H1 (cell line): Measurements from ENCODE around the gene AKR7A2. TPM values are rescaled to one million over a fixed set of nuclear protein-coding genes. Genes with fewer than 3 reads are reported as not detected.

Experiments
- CTCF ChIA-PET: fragments of 300-600 bp; sonication (Branson Sonifier 250); formaldehyde crosslinking; loops from one replicate; lab custom pipeline; 2021; ENCODE audit not compliant: partially characterized antibody; lab: Charles Lee
- POLR2A ChIA-PET: fragments of 300-600 bp; sonication (Branson Sonifier 250); formaldehyde crosslinking; loops from one replicate; lab custom pipeline; 2021; ENCODE audit warnings: inconsistent platforms; ENCODE audit not compliant: partially characterized antibody; lab: Charles Lee
- DNase-seq, 2 experiments: peaks; one replicate each; pipeline versions ENCODE4 v3.0.0 to v3.0.0-alpha.2; 2010 to 2022; ENCODE audit warnings: low spot score in 2 of 2, low read depth in 1 of 2, mixed read lengths in 1 of 2
- FAIRE-seq: peaks from 2 replicates; lab custom pipeline; 2011; peaks lifted over from hg19 to GRCh38; lab: Jason Lieb, UNC
- H2AFZ ChIP-seq: 2 replicates; pipeline ENCODE4 v1.8.1; 2012; ENCODE audit warnings: low read length, inconsistent platforms
- H2AK5ac ChIP-seq: 2 replicates; pipeline ENCODE4 v1.6.1; 2013; ENCODE audit warnings: low read depth, low read length
- H2BK120ac ChIP-seq: replicated peaks from 2 replicates; pipeline ENCODE3; 2013; ENCODE audit warnings: low read depth, low read length, inconsistent platforms
- H2BK12ac ChIP-seq: 2 replicates; pipeline ENCODE4 v1.6.1; 2013; ENCODE audit warnings: low read depth, low read length
- H2BK15ac ChIP-seq: 2 replicates; pipeline ENCODE4 v1.6.1; 2013; ENCODE audit warnings: low read length
- H2BK20ac ChIP-seq: 2 replicates; pipeline ENCODE4 v1.6.1; 2013; ENCODE audit warnings: low read length
- H2BK5ac ChIP-seq: 2 replicates; pipeline ENCODE4 v1.6.1; 2013; ENCODE audit warnings: low read depth, low read length
- H3K14ac ChIP-seq: 2 replicates; pipeline ENCODE4 v1.6.1; 2013; ENCODE audit warnings: inconsistent platforms; ENCODE audit not compliant: insufficient read length
- H3K18ac ChIP-seq: 2 replicates; pipeline ENCODE4 v1.6.1; 2013; ENCODE audit warnings: low read length; ENCODE audit errors: extremely low read depth
- H3K23ac ChIP-seq: 2 replicates; pipeline ENCODE4 v1.6.1; 2013; ENCODE audit warnings: inconsistent platforms; ENCODE audit not compliant: insufficient read length
- H3K23me2 ChIP-seq: 2 replicates; pipeline ENCODE4 v1.6.1; 2013; ENCODE audit warnings: low read depth, low read length
- H3K27ac ChIP-seq: 2 replicates; pipeline ENCODE4 v1.6.1; 2011; ENCODE audit warnings: low read depth, low read length, inconsistent platforms
- H3K27me3 ChIP-seq, 4 experiments: replicated peaks in 1 of 4; 1 replicate in 1 of 4; 2 replicates in 3 of 4; pipeline versions ENCODE4 v1.6.1 to v1.8.1; 2011 to 2013; ENCODE audit warnings: low read length in 3 of 4, mild to moderate bottlenecking in 3 of 4, inconsistent platforms in 2 of 4, mixed read lengths in 2 of 4, moderate library complexity in 1 of 4; ENCODE audit not compliant: control insufficient read depth in 3 of 4, insufficient read depth in 3 of 4; ENCODE audit errors: extremely low read depth in 1 of 4
- H3K36me3 ChIP-seq, 4 experiments: 2 replicates each; pipeline versions ENCODE4 v1.6.1 to v1.8.1; 2011 to 2013; ENCODE audit warnings: mild to moderate bottlenecking in 4 of 4, low read length in 3 of 4, moderate library complexity in 2 of 4, control low read depth in 1 of 4, inconsistent platforms in 1 of 4; ENCODE audit not compliant: insufficient read depth in 4 of 4, control insufficient read depth in 2 of 4
- H3K4ac ChIP-seq: replicated peaks from 2 replicates; pipeline ENCODE3; 2013; ENCODE audit warnings: low read length, low read depth, mixed read lengths, inconsistent platforms; ENCODE audit not compliant: insufficient read length
- H3K4me1 ChIP-seq, 4 experiments: replicated peaks in 1 of 4; 1 replicate in 1 of 4; 2 replicates in 3 of 4; pipeline versions ENCODE4 v1.6.1 to v1.8.1; 2011 to 2013; ENCODE audit warnings: low read length in 3 of 4, inconsistent platforms in 2 of 4, mixed read lengths in 1 of 4; ENCODE audit not compliant: insufficient read depth in 4 of 4, control insufficient read depth in 3 of 4
- H3K4me2 ChIP-seq, 2 experiments: 2 replicates each; pipeline versions ENCODE4 v1.6.1 to v1.8.1; 2011 to 2013; ENCODE audit warnings: low read depth in 2 of 2, low read length in 2 of 2, control low read depth in 1 of 2, inconsistent platforms in 1 of 2, mild to moderate bottlenecking in 1 of 2; ENCODE audit not compliant: insufficient read depth in 1 of 2
- H3K4me3 ChIP-seq, 4 experiments: fragments of 200-600, 300-600 bp in 1 of 4; sonication (generic), shearing (Covaris generic), sonication (Bioruptor Twin) in 1 of 4; 2 replicates each; pipeline versions ENCODE4 v1.5.1 to v1.8.1; 2011 to 2016; ENCODE audit warnings: low read length in 4 of 4, low read depth in 3 of 4, control low read depth in 2 of 4, inconsistent platforms in 2 of 4, mild to moderate bottlenecking in 2 of 4, mixed read lengths in 1 of 4, moderate library complexity in 1 of 4; ENCODE audit not compliant: insufficient read depth in 2 of 4; ENCODE audit errors: extremely low read depth in 1 of 4
- H3K56ac ChIP-seq: replicated peaks from 2 replicates; pipeline ENCODE3; 2013; ENCODE audit warnings: low read depth, mild to moderate bottlenecking, mixed read lengths, low read length, inconsistent platforms; ENCODE audit not compliant: insufficient read length
- H3K79me1 ChIP-seq: 2 replicates; pipeline ENCODE4 v1.6.1; 2013; ENCODE audit warnings: low read depth, low read length, control low read depth
- H3K79me2 ChIP-seq, 2 experiments: 2 replicates each; pipeline versions ENCODE4 v1.6.1 to v1.8.1; 2012 to 2013; ENCODE audit warnings: low read length in 2 of 2, mild to moderate bottlenecking in 2 of 2, inconsistent platforms in 1 of 2; ENCODE audit not compliant: insufficient read depth in 2 of 2, control insufficient read depth in 1 of 2
- H3K9ac ChIP-seq, 4 experiments: replicated peaks in 1 of 4; 1 replicate in 1 of 4; 2 replicates in 3 of 4; pipeline versions ENCODE4 v1.6.1 to v1.8.1; 2011 to 2013; ENCODE audit warnings: low read depth in 3 of 4, low read length in 3 of 4, control low read depth in 2 of 4, mild to moderate bottlenecking in 2 of 4, moderate library complexity in 2 of 4, inconsistent platforms in 1 of 4; ENCODE audit errors: extremely low read depth in 1 of 4
- H3K9me3 ChIP-seq, 2 experiments: 2 replicates each; pipeline versions ENCODE4 v1.6.1 to v1.8.1; 2012 to 2013; ENCODE audit warnings: mild to moderate bottlenecking in 2 of 2, moderate library complexity in 2 of 2, control low read depth in 1 of 2, inconsistent platforms in 1 of 2, low read depth in 1 of 2, low read length in 1 of 2, mixed read lengths in 1 of 2; ENCODE audit not compliant: insufficient read depth in 2 of 2
- H4K20me1 ChIP-seq, 2 experiments: replicated peaks in 1 of 2; 2 replicates each; pipeline versions ENCODE3 to v1.8.1; 2011 to 2013; ENCODE audit warnings: inconsistent platforms in 2 of 2, low read length in 2 of 2, mild to moderate bottlenecking in 1 of 2; ENCODE audit not compliant: insufficient read depth in 2 of 2, control insufficient read depth in 1 of 2
- H4K5ac ChIP-seq: 2 replicates; pipeline ENCODE4 v1.6.1; 2013; ENCODE audit warnings: low read length, low read depth, mixed read lengths, inconsistent platforms; ENCODE audit not compliant: insufficient read length
- H4K8ac ChIP-seq: 2 replicates; pipeline ENCODE4 v1.8.0; 2013; ENCODE audit warnings: mild to moderate bottlenecking, moderate library complexity, low read length, inconsistent platforms; ENCODE audit not compliant: insufficient read depth; ENCODE audit errors: extremely low read depth
- H4K91ac ChIP-seq: replicated peaks from 2 replicates; pipeline ENCODE3; 2013; ENCODE audit warnings: low read length, mixed read lengths, inconsistent platforms; ENCODE audit not compliant: insufficient read length
- BRCA1 ChIP-seq: IDR thresholded peaks from 2 replicates; pipeline ENCODE4 v1.6.1; 2012; ENCODE audit warnings: low read depth, low read length, improper control_type of control experiment
- FOSL1 ChIP-seq: IDR thresholded peaks from 2 replicates; pipeline ENCODE4 v1.6.1; 2011; ENCODE audit warnings: mild to moderate bottlenecking, low read depth, low read length, moderate library complexity; ENCODE audit not compliant: insufficient read depth
- GTF2F1 ChIP-seq: IDR thresholded peaks from 2 replicates; pipeline ENCODE4 v1.6.1; 2012; ENCODE audit warnings: low read depth, low read length, improper control_type of control experiment, borderline replicate concordance
- HDAC2 ChIP-seq, 2 experiments: fragments of 300-600 bp in 1 of 2; sonication (generic) in 1 of 2; IDR thresholded peaks; 2 replicates each; pipeline ENCODE4 v1.6.1; 2011 to 2012; ENCODE audit warnings: low read depth in 2 of 2, low read length in 2 of 2, mild to moderate bottlenecking in 2 of 2, moderate library complexity in 2 of 2, borderline replicate concordance in 1 of 2, inconsistent platforms in 1 of 2
- HDAC6 ChIP-seq: IDR thresholded peaks from one replicate; pipeline ENCODE4 v1.7.1; 2012; ENCODE audit warnings: low read depth, mild to moderate bottlenecking, inconsistent platforms, low read length, moderate library complexity
- JUND ChIP-seq: IDR thresholded peaks from 2 replicates; pipeline ENCODE4 v1.6.1; 2011; ENCODE audit warnings: mild to moderate bottlenecking, improper control_type of control experiment, low read length
- KDM5A ChIP-seq: fragments of 200-600 bp; IDR thresholded peaks from 2 replicates; pipeline ENCODE4 v1.7.1; 2012; ENCODE audit warnings: mild to moderate bottlenecking, low read length, inconsistent platforms, mixed read lengths
- MAFK ChIP-seq: IDR thresholded peaks from 2 replicates; pipeline ENCODE4 v1.6.1; 2012; ENCODE audit warnings: low read depth, mild to moderate bottlenecking, improper control_type of control experiment, low read length
- NRF1 ChIP-seq: IDR thresholded peaks from 2 replicates; pipeline ENCODE4 v1.6.1; 2011; ENCODE audit warnings: mild to moderate bottlenecking, low read depth, low read length, improper control_type of control experiment
- RAD21 ChIP-seq, 2 experiments: IDR thresholded peaks in 1 of 2; conservative IDR thresholded peaks in 1 of 2; 2 replicates each; pipeline ENCODE4 v1.6.1; 2011; ENCODE audit warnings: low read depth in 2 of 2, low read length in 2 of 2, improper control_type of control experiment in 1 of 2, inconsistent platforms in 1 of 2, mild to moderate bottlenecking in 1 of 2, moderate library complexity in 1 of 2
- TAF7 ChIP-seq: optimal IDR thresholded peaks from 2 replicates; pipeline ENCODE3; 2011; ENCODE audit warnings: low read depth, mild to moderate bottlenecking, inconsistent platforms, low read length, moderate library complexity, borderline replicate concordance
- TBP ChIP-seq: IDR thresholded peaks from 2 replicates; pipeline ENCODE4 v1.6.1; 2011; ENCODE audit warnings: low read depth, low read length, improper control_type of control experiment
- WGBS, 2 experiments: shearing (Covaris generic) in 1 of 2; methylation state at CpG; one replicate each; pipeline versions ENCODE4 v1.1.6 to v1.1.7; 2013 to 2015; ENCODE audit warnings: low lambda C conversion rate in 2 of 2, mixed read lengths in 2 of 2, inconsistent platforms in 1 of 2, low coverage in 1 of 2, missing lambda C conversion rate in 1 of 2; ENCODE audit not compliant: insufficient replicate concordance in 2 of 2, insufficient coverage in 1 of 2, insufficient read length in 1 of 2; ENCODE audit errors: extremely low coverage in 1 of 2, missing lambda C conversion rate in 1 of 2; 5-methylcytosine and 5-hydroxymethylcytosine counted together
- polyA plus RNA-seq, 7 experiments: library from polyadenylated mRNA; depleted of rRNA in 3 of 7; stranded (reverse) in 5 of 7; unstranded in 2 of 7; fragments of >200 nt in 5 of 7; fragments of 200-250 nt in 2 of 7; gene quantifications; 1 replicate in 5 of 7; 2 replicates in 1 of 7; 4 replicates in 1 of 7; pipeline versions ENCODE4 v1.2.1 to v1.2.3, GENCODE V29; 2011 to 2013; ENCODE audit warnings: missing spikeins in 2 of 7, mixed read lengths in 2 of 7
- total RNA-seq: library from RNA; stranded (reverse); fragmentation: NEBNext Ultra II Directional; extraction: Animal tissue kit (Norgen Biotek cat#: 25700); gene quantifications from 2 replicates; pipeline ENCODE4 v1.2.1, GENCODE V29; 2021

AKR7A2 gene
- total and polyA plus RNA-seq, 2 of the 8 experiments (the other 6 are each of a cell fraction or from before 2014, with no cell fraction given): 32.0 to 48.3 TPM

GRCh38 chr1:19331262-19331878, 19.4 kb upstream of the AKR7A2 start:
- Histone ChIP-seq H3K23ac (no peak overlapping the region), H2BK15ac (no peak overlapping the region), H3K4me3 (no peak overlapping the region), H3K23me2 (no peaks in the 10 kb centered on the region), H3K36me3 (peaks cover 0 to 5% (median 3%) of the 10 kb centered on the region in 4 experiments; a peak in 2 of 8 replicates), H3K27ac (no peak overlapping the region; the same call in 1 of the 2 replicates), H3K4ac (no peak overlapping the region), H3K56ac (no peak overlapping the region), H3K79me2 (no peaks in the 10 kb centered on the region), H3K18ac (no peak overlapping the region), H2BK12ac (no peak overlapping the region), H4K91ac (no peak overlapping the region), H3K9me3 (no peaks in the 10 kb centered on the region), H4K5ac (no peak overlapping the region), H2BK5ac (no peak overlapping the region), H2BK20ac (no peak overlapping the region), H3K4me1 (no peaks in the 10 kb centered on the region), H3K9ac (no peak overlapping the region), H2AK5ac (no peak overlapping the region), H3K4me2 (no peak overlapping the region), H3K14ac (no peak overlapping the region), H3K27me3 (no peaks in the 10 kb centered on the region), H2BK120ac (no peak overlapping the region), H4K20me1 (peaks cover 0 to 7% of the 10 kb centered on the region in 2 experiments), H4K8ac (no peak overlapping the region), H3K79me1 (no peaks in the 10 kb centered on the region; the same call in 1 of the 2 replicates), H2AFZ (no peak overlapping the region)
- POLR2A ChIA-PET: interaction anchor here (0.6 to 13.3 kb wide), 5 partner anchors 10 to 320 kb away, joined by 3 to 143 read pairs (median 3); partner anchors contain the start of genes AKR7A2 and SLC66A1
- DNase-seq (no peak), FAIRE-seq (no peak)
- 95% methylated on average over 13 of the region's 13 CpGs; no CpG with 5 or more reads in 1 of the 2 experiments for WGBS, 2 experiments
- CTCF ChIA-PET: interaction anchor here (0.5 to 2.3 kb wide), 12 partner anchors 10 to 374 kb away, joined by 3 to 9 read pairs (median 3); no protein-coding TSS in a partner anchor
- no peak for TF ChIP-seq FOSL1
- TF ChIP-seq RAD21 (IDR thresholded peaks at IDR 0.05 in 1 of 2, conservative IDR thresholded peaks at IDR 0.05 in 1 of 2; ENCODE audit: low read depth in 2 of 2, low read length in 2 of 2): no peak
- TF ChIP-seq JUND: no peak
- TF ChIP-seq BRCA1: no peak
- no peak for TF ChIP-seq TAF7
- TF ChIP-seq HDAC2 (IDR thresholded peaks at IDR 0.05; ENCODE audit: borderline replicate concordance in 1 of 2, low read depth in 2 of 2, low read length in 2 of 2): no peak
- TF ChIP-seq KDM5A: no peak
- TF ChIP-seq NRF1: no peak
- no peak for TF ChIP-seq MAFK
- no peak for TF ChIP-seq GTF2F1
- TF ChIP-seq TBP: no peak
- no peak for TF ChIP-seq HDAC6
